GM18858 (cell line): ENCODE measurements around the gene NFIA.
"Not testable (repeated sequence)": the region's sequence is repeated elsewhere in the genome, so short reads cannot be mapped to it uniquely, and the experiment has no call there.

Experiments
- ATAC-seq: cut with Tn5 transposase; IDR thresholded peaks from one replicate; pipeline ENCODE4 v1.9.1; 2021; ENCODE audit not compliant: unreplicated experiment

Gene NFIA

GRCh38 chr1:61446531-61446991 lies 364.2 kb downstream of the NFIA start:
- ATAC-seq, result no peak

GRCh38 chr1:61447106-61447967 lies 365.0 kb downstream of the NFIA start:
- no peak for ATAC-seq

GRCh38 chr1:61447968-61448430 lies 365.6 kb downstream of the NFIA start:
- no peak for ATAC-seq

GRCh38 chr1:61448914-61449313 lies 366.6 kb downstream of the NFIA start:
- no peak for ATAC-seq

GRCh38 chr1:61449410-61449809 lies 367.0 kb downstream of the NFIA start:
- no peak for ATAC-seq

- ATAC-seq, result no peak
Observed at GRCh38 chr1:61450454-61450853, 368.1 kb downstream of the NFIA start.

- no peak for ATAC-seq
Observed at GRCh38 chr1:61450872-61451571, 368.7 kb downstream of the NFIA start.

- ATAC-seq, result no peak
Observed at GRCh38 chr1:61451572-61451968, 369.2 kb downstream of the NFIA start.

- no peak for ATAC-seq
Observed at GRCh38 chr1:61452176-61453035, 370.0 kb downstream of the NFIA start.

- ATAC-seq, result peak; percentile 75
Observed at GRCh38 chr1:61453111-61453961, 371.0 kb downstream of the NFIA start.

GRCh38 chr1:61455400-61455799 lies 373.0 kb downstream of the NFIA start:
- ATAC-seq, result no peak

- no peak for ATAC-seq
Observed at GRCh38 chr1:61457526-61458040, 375.2 kb downstream of the NFIA start.

GRCh38 chr1:61459345-61459744 lies 377.0 kb downstream of the NFIA start:
- ATAC-seq, result no peak

GRCh38 chr1:61460191-61460590 lies 377.8 kb downstream of the NFIA start:
- ATAC-seq, result no peak

GRCh38 chr1:61461406-61462384 lies 379.3 kb downstream of the NFIA start:
- no peak for ATAC-seq

GRCh38 chr1:61462628-61463027 lies 380.3 kb downstream of the NFIA start:
- no peak for ATAC-seq

- no peak for ATAC-seq
Observed at GRCh38 chr1:61463220-61463619, 380.9 kb downstream of the NFIA start.

GRCh38 chr1:61467836-61468235 lies 385.5 kb downstream of the NFIA start:
- not testable (repeated sequence) for ATAC-seq

- no peak for ATAC-seq
Observed at GRCh38 chr1:61469365-61469764, 387.0 kb downstream of the NFIA start.
